GM19372 (cell line): ENCODE results near the gene CMTR1.
"Not testable (repeated sequence)": the region's sequence is repeated elsewhere in the genome, so short reads cannot be mapped to it uniquely, and the experiment has no call there.

ENCODE experiments used
- ATAC-seq: cut with Tn5 transposase; IDR thresholded peaks from one replicate; pipeline ENCODE4 v1.9.1; 2021; ENCODE audit warnings: mild to moderate bottlenecking, low read depth, moderate library complexity; ENCODE audit not compliant: unreplicated experiment

The CMTR1 gene

GRCh38 chr6:37490536-37491170 is 57.6 kb downstream of the CMTR1 start:
- no peak for ATAC-seq

DNA sequence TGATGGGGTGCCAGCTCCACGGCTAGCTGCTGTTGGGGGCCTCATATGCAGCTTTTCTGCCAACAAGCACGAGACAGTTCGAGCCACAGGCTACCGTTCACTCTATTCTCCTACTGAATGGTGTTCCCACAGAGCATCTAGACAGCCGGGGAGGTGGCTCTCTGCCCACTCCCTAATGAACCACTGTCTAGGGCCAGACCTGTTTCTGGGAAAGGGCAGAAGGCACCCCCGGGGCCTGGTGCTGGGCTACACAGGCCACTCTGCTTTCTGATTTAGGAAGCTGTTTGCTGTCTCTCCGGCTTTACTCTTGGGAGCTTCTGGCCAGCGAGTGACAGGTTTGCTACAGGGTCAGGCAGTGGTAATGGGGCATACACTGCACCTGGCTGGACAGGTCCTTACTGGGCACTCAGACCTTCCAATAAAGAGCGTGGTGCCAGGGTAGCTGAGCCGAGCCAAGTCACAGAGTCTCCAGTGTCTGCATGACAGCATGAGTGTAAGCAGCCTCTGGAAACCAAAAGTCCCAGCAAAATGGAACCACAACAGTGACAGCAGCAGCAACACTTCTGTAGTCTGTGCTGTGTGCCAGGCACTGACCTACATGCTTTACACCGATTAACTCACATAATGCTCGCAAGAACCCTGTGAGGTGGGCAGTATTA is 58.3 kb downstream of the CMTR1 start:
- ATAC-seq: no peak

GRCh38 chr6:37491830-37492208 is 58.8 kb downstream of the CMTR1 start:
- ATAC-seq: no peak

DNA sequence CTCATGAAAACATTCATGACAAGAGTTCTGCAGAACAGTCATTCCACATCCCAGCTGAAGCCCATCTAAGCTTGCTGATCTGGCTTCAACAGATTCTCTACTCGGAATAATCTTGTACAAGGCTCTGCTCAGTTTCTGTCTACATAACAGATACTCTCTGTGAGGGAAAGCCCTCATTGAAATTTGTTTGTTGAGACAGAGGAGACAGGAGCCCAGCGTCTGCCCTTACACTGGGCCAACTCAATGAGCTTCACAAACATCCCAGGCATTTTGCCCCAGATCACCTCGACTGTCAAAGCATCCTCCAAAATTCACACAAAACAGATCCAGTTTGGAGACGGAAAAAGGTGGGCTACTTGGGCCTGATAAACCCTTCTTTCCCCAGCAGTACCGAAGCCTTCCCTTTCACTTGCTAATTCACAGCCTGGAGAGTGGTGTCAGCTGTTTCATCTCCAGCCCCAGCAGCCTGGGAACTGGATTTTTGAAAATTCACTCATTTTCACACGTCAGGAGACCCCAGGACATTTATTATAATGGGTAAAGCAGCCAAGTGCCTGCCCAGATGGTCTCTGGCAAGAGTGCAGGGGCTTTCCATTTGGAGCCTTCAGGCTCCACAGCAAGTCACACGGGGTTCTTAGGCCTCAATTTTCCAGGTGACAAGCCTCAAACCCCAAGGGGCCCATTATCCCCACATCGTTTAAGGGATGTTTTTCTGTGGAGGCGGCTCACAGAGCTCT is 59.4 kb downstream of the CMTR1 start:
- no peak for ATAC-seq

- no peak for ATAC-seq
These were observed 60.1 kb downstream of the CMTR1 start for GRCh38 chr6:37492991-37493660.

- no peak for ATAC-seq
These were observed 60.6 kb downstream of the CMTR1 start for GRCh38 chr6:37493661-37493995.

GRCh38 chr6:37495244-37495934 is 62.4 kb downstream of the CMTR1 start:
- ATAC-seq: no peak

- ATAC-seq: no peak
These were observed 64.2 kb downstream of the CMTR1 start for GRCh38 chr6:37496951-37497885.

- peak; percentile 88 for ATAC-seq
These were observed 66.6 kb downstream of the CMTR1 start, which contains the start of gene CCDC167 for GRCh38 chr6:37499433-37500293. Gene CCDC167 (minus strand): TSS chr6:37499893. CDS start chr6:37499863, 30 bp downstream.

GRCh38 chr6:37500294-37500608 is 67.2 kb downstream of the CMTR1 start:
- no peak for ATAC-seq

- ATAC-seq: not testable (repeated sequence)
These were observed 67.9 kb downstream of the CMTR1 start for GRCh38 chr6:37500904-37501303.

- no peak for ATAC-seq
These were observed 68.8 kb downstream of the CMTR1 start for GRCh38 chr6:37501632-37502491.

DNA sequence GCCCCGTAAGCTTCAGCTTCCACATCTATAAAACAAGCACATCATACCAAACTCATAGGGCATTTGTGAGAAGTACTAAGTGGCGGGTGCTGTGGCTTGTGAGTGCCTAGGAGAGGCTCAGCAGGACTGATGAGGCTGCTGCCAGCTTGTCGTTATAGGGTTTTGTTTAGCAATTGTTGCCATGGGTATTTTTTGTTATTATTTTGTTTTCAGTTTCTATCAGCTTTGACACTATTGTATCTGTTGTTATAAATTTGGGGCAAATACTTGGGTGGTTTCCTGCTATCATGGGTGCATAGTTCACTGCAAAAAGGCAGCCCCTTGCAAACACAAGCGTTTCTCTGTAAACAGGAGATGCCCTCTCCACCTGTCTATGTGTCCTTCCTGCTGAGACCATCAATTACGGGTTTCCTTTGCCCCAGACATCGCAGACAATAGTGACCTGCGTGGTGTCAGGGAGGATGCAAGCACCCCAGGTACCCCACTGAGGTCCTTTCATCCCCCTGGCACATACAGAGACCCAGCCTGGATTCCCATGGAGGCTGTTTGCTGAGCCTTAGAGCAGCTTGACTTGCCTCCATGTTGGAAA is 69.8 kb downstream of the CMTR1 start:
- ATAC-seq: no peak

- ATAC-seq: no peak
These were observed 70.4 kb downstream of the CMTR1 start for GRCh38 chr6:37503309-37503965.

- ATAC-seq: no peak
These were observed 71.0 kb downstream of the CMTR1 start for GRCh38 chr6:37504024-37504423.

- no peak for ATAC-seq
These were observed 73.5 kb downstream of the CMTR1 start for GRCh38 chr6:37506479-37506878.

- ATAC-seq: no peak
These were observed 74.1 kb downstream of the CMTR1 start for GRCh38 chr6:37507077-37507476.
